Endothelial cell of umbilical vein (primary cell): ENCODE results near the gene BCL11A. TPM values are rescaled to one million over a fixed set of nuclear protein-coding genes. Genes with fewer than 3 reads are reported as not detected.

ENCODE experiments used
- BruUV-seq: library from RNA; stranded (reverse); fragments of 400-500 nt; replicated peaks from 2 replicates; lab custom pipeline; 2021; lab: Mats Ljungman, UMichigan
- CTCF ChIA-PET: fragments of 300-600, 350-600 bp; sonication (Branson Sonifier 250); formaldehyde crosslinking; loops from one replicate; lab custom pipeline; 2021; ENCODE audit warnings: antibody characterized with exemption, inconsistent platforms; lab: Charles Lee
- POLR2A ChIA-PET: fragments of 300-600, 350-600 bp; sonication (Branson Sonifier 250); formaldehyde crosslinking; loops from one replicate; lab custom pipeline; 2021; ENCODE audit warnings: antibody characterized with exemption, inconsistent platforms; lab: Charles Lee
- DNase-seq: peaks from one replicate; pipeline ENCODE4 v3.0.0-alpha.2; 2011; ENCODE audit warnings: low read depth, low spot score
- FAIRE-seq: peaks from 2 replicates; lab custom pipeline; 2011; peaks lifted over from hg19 to GRCh38; lab: Jason Lieb, UNC
- H2AFZ ChIP-seq: 2 replicates; pipeline ENCODE4 v1.6.0; 2012; ENCODE audit warnings: low read depth, low read length, control low read depth, inconsistent platforms
- H3K27ac ChIP-seq: 2 replicates; pipeline ENCODE4 v1.5.1; 2011; ENCODE audit warnings: low read depth, mild to moderate bottlenecking, control low read depth, low read length, moderate library complexity; ENCODE audit not compliant: insufficient read depth
- H3K27me3 ChIP-seq, 2 experiments: 2 replicates each; pipeline versions ENCODE4 v1.6.0 to v1.6.1; 2011; ENCODE audit warnings: low read length in 2 of 2, mixed read lengths in 1 of 2; ENCODE audit not compliant: control insufficient read depth in 2 of 2, insufficient read depth in 2 of 2
- H3K36me3 ChIP-seq, 2 experiments: 2 replicates in 1 of 2; 3 replicates in 1 of 2; pipeline ENCODE4 v1.5.1; 2011; ENCODE audit warnings: low read length in 2 of 2, mild to moderate bottlenecking in 1 of 2, moderate library complexity in 1 of 2; ENCODE audit not compliant: control insufficient read depth in 2 of 2, insufficient read depth in 2 of 2; ENCODE audit errors: extremely low read depth in 1 of 2
- H3K4me1 ChIP-seq: 3 replicates; pipeline ENCODE4 v1.5.1; 2011; ENCODE audit warnings: mild to moderate bottlenecking, low read length; ENCODE audit not compliant: control insufficient read depth, insufficient read depth; ENCODE audit errors: extremely low read depth
- H3K4me2 ChIP-seq: 2 replicates; pipeline ENCODE4 v1.6.1; 2011; ENCODE audit warnings: low read length, control low read depth, mixed read lengths; ENCODE audit not compliant: insufficient read depth
- H3K4me3 ChIP-seq, 3 experiments: fragments of 200-600 bp in 1 of 3; sonication (generic), shearing (Covaris generic) in 1 of 3; replicated peaks in 1 of 3; 2 replicates each; pipeline ENCODE4 v1.5.1; 2011 to 2016; ENCODE audit warnings: control low read depth in 3 of 3, low read length in 3 of 3, mild to moderate bottlenecking in 2 of 3, inconsistent platforms in 1 of 3, low read depth in 1 of 3, moderate library complexity in 1 of 3; ENCODE audit not compliant: insufficient read depth in 1 of 3
- H3K79me2 ChIP-seq: 2 replicates; pipeline ENCODE4 v1.6.0; 2012; ENCODE audit warnings: low read length, inconsistent platforms; ENCODE audit not compliant: control insufficient read depth, insufficient read depth
- H3K9ac ChIP-seq: replicated peaks from 2 replicates; pipeline ENCODE3; 2011; ENCODE audit warnings: low read length, control low read depth; ENCODE audit not compliant: insufficient read depth; ENCODE audit errors: extremely low read depth
- H3K9me1 ChIP-seq: replicated peaks from 3 replicates; pipeline ENCODE4 v1.6.0; 2011; ENCODE audit warnings: mild to moderate bottlenecking, low read length; ENCODE audit not compliant: control insufficient read depth, insufficient read depth; ENCODE audit errors: extremely low read depth
- H3K9me3 ChIP-seq: replicated peaks from 2 replicates; pipeline ENCODE4 v1.5.1; 2012; ENCODE audit warnings: low read length, inconsistent platforms; ENCODE audit not compliant: control insufficient read depth, insufficient read depth
- H4K20me1 ChIP-seq: replicated peaks from 2 replicates; pipeline ENCODE3; 2011; ENCODE audit warnings: mild to moderate bottlenecking, low read length; ENCODE audit not compliant: control insufficient read depth, insufficient read depth; ENCODE audit errors: extremely low read depth
- EZH2 ChIP-seq: IDR thresholded peaks from 2 replicates; pipeline ENCODE4 v1.6.1; 2012; ENCODE audit warnings: borderline replicate concordance, low read depth, mild to moderate bottlenecking, moderate library complexity, low read length, inconsistent platforms; ENCODE audit not compliant: severe bottlenecking
- FOS ChIP-seq: IDR thresholded peaks from 2 replicates; pipeline ENCODE4 v1.6.1; 2011; ENCODE audit warnings: mild to moderate bottlenecking, low read length, moderate library complexity, borderline replicate concordance; ENCODE audit not compliant: insufficient read depth
- GATA2 ChIP-seq: IDR thresholded peaks from 2 replicates; pipeline ENCODE4 v1.7.0; 2011; ENCODE audit warnings: low read depth, mild to moderate bottlenecking, moderate library complexity, mixed read lengths, low read length; ENCODE audit not compliant: insufficient read length, insufficient read depth
- JUN ChIP-seq: IDR thresholded peaks from 2 replicates; pipeline ENCODE4 v1.6.1; 2011; ENCODE audit warnings: borderline replicate concordance, low read depth; ENCODE audit not compliant: insufficient read length, insufficient read depth
- MYC ChIP-seq: IDR thresholded peaks from one replicate; pipeline ENCODE4 v1.6.1; 2011; ENCODE audit warnings: mild to moderate bottlenecking, low read depth, low read length
- POLR2A ChIP-seq: IDR thresholded peaks from 2 replicates; pipeline ENCODE4 v1.6.1; 2012; ENCODE audit warnings: low read depth, mild to moderate bottlenecking, control low read depth, low read length
- POLR2AphosphoS5 ChIP-seq: IDR thresholded peaks from 2 replicates; pipeline ENCODE4 v1.6.1; 2012; ENCODE audit warnings: low read depth, mild to moderate bottlenecking, control low read depth, low read length, moderate library complexity; ENCODE audit not compliant: insufficient read depth
- dilution Hi-C: fragments of 300-500 bp; cut with MboI; formaldehyde crosslinking; loops from one replicate; pipeline ENCODE4 v1.15.0; 2019; ENCODE audit warnings: low sequenced_read_pairs; ENCODE audit not compliant: extremely low pct_ligation_motif_present
- intact Hi-C: fragments of 100-400 bp; cut with micrococcal nuclease; formaldehyde crosslinking; loops from one replicate; pipeline ENCODE4 v1.10.0; 2022
- polyA plus RNA-seq, 4 experiments: library from polyadenylated mRNA; depleted of rRNA in 3 of 4; stranded (reverse) in 3 of 4; unstranded in 1 of 4; fragments of >200 nt; gene quantifications; 2 replicates each; pipeline versions ENCODE4 v1.2.1 to v1.2.3, GENCODE V29; 2011 to 2012; ENCODE audit warnings: missing spikeins in 1 of 4
- total RNA-seq: library from RNA; stranded (reverse); gene quantifications from 2 replicates; pipeline ENCODE4 v1.2.3, GENCODE V29; 2021
- TF ChIP-seq, protein P1 (sequence below), 2 donors: IDR thresholded peaks; 1 replicate in 1 of 2; 2 replicates in 1 of 2; pipeline ENCODE4 v1.5.1; 2011; ENCODE audit warnings: low read length in 2 of 2, mild to moderate bottlenecking in 2 of 2, moderate library complexity in 2 of 2, control low read depth in 1 of 2, inconsistent platforms in 1 of 2, low read depth in 1 of 2; ENCODE audit not compliant: insufficient read depth in 1 of 2; ENCODE audit errors: extremely low read depth in 1 of 2
- TF ChIP-seq, protein P2 (sequence below): IDR thresholded peaks from 2 replicates; pipeline ENCODE4 v1.6.1; 2011; ENCODE audit not compliant: insufficient read depth, insufficient read length

The BCL11A gene
- total and polyA plus RNA-seq, 2 donors (not counting 3 experiments of a cell fraction or from before 2014, with no cell fraction given): 0.12 to 0.88 TPM

DNA sequence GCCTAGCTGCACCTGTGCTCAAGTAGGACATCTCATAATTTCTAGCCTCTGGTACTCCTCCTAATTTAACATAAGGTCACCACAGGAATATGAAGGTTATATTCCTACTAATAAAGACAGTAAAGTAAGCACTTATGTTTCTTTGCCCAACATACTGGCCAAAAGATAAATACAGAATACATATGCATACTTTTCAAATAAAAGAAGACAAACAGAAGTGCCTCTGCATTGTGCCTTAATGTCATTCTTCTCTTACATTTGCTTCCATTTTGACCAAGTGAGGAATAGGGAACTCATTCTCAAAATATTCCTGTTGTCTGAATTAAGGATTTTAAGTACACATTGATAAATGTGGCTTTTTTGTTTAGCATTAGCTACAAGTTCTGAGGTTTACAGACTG lies 5.6 kb downstream of the BCL11A start:
- Histone ChIP-seq H3K27me3 (peaks cover 37 to 55% of the 10 kb centered on the region in 2 experiments), H3K79me2 (no peaks in the 10 kb centered on the region), H3K4me2 (no peak overlapping the region), H3K36me3 (no peaks in the 10 kb centered on the region), H3K9ac (no peak overlapping the region), H3K4me3 (no peak overlapping the region), H3K4me1 (peaks cover 13% of the 10 kb centered on the region), H2AFZ (no peak overlapping the region), H3K9me3 (no peaks in the 10 kb centered on the region), H4K20me1 (no peaks in the 10 kb centered on the region), H3K9me1 (no peaks in the 10 kb centered on the region), H3K27ac (no peak overlapping the region)
- POLR2A ChIA-PET: no interaction called here
- BruUV-seq: no TSS peak
- intact Hi-C loops: no loop called here
- CTCF ChIA-PET: interaction anchor here (1.2 to 1.3 kb wide), 2 partner anchors 13 to 14 kb away, joined by 4 to 6 read pairs; no protein-coding TSS in a partner anchor
- dilution Hi-C loops: no loop called here
- TF ChIP-seq, protein P1, sequence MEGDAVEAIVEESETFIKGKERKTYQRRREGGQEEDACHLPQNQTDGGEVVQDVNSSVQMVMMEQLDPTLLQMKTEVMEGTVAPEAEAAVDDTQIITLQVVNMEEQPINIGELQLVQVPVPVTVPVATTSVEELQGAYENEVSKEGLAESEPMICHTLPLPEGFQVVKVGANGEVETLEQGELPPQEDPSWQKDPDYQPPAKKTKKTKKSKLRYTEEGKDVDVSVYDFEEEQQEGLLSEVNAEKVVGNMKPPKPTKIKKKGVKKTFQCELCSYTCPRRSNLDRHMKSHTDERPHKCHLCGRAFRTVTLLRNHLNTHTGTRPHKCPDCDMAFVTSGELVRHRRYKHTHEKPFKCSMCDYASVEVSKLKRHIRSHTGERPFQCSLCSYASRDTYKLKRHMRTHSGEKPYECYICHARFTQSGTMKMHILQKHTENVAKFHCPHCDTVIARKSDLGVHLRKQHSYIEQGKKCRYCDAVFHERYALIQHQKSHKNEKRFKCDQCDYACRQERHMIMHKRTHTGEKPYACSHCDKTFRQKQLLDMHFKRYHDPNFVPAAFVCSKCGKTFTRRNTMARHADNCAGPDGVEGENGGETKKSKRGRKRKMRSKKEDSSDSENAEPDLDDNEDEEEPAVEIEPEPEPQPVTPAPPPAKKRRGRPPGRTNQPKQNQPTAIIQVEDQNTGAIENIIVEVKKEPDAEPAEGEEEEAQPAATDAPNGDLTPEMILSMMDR (IDR thresholded peaks at IDR 0.05; ENCODE audit: extremely low read depth in 1 of 2, insufficient read depth in 1 of 2, low read depth in 1 of 2, low read length in 2 of 2): no peak
- TF ChIP-seq POLR2A: no peak
- TF ChIP-seq FOS: no peak
- TF ChIP-seq JUN: no peak
- no peak for TF ChIP-seq EZH2
- no peak for TF ChIP-seq GATA2
- TF ChIP-seq, protein P2, sequence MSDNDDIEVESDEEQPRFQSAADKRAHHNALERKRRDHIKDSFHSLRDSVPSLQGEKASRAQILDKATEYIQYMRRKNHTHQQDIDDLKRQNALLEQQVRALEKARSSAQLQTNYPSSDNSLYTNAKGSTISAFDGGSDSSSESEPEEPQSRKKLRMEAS: no peak
- TF ChIP-seq POLR2AphosphoS5: no peak
- TF ChIP-seq MYC: no peak
- DNase-seq: no peak
- FAIRE-seq: no peak
